ENCODE results near the gene ITIH5.

The ITIH5 gene

GRCh38 chr10:7561216-7561893, 105.4 kb downstream of the ITIH5 start:
- TF ChIP-seq CTCF (IDR thresholded peaks at IDR 0.05; ENCODE audit: borderline replicate concordance, insufficient read depth, low read depth, low read length), result no peak
- H3K4me3 ChIP-seq (ENCODE audit: low read depth, low read length), result no peak overlapping the region

GRCh38 chr10:7560519-7560918, 106.2 kb downstream of the ITIH5 start:
- TF ChIP-seq CTCF (IDR thresholded peaks at IDR 0.05; ENCODE audit: borderline replicate concordance, insufficient read depth, low read depth, low read length), result no peak

GRCh38 chr10:7559386-7559785, 107.4 kb downstream of the ITIH5 start:
- no peak overlapping the region for H3K4me3 ChIP-seq (ENCODE audit: low read depth, low read length)
- no peak for TF ChIP-seq CTCF (IDR thresholded peaks at IDR 0.05; ENCODE audit: borderline replicate concordance, insufficient read depth, low read depth, low read length)

More at GRCh38 chr10:7560519-7560918, 106.2 kb downstream of the ITIH5 start:
- no peak overlapping the region for H3K4me3 ChIP-seq (ENCODE audit: low read depth, low read length)

- no peak overlapping the region for H3K4me3 ChIP-seq (ENCODE audit: low read depth, low read length)
- TF ChIP-seq CTCF (IDR thresholded peaks at IDR 0.05; ENCODE audit: borderline replicate concordance, insufficient read depth, low read depth, low read length), result no peak
These were observed 108.7 kb downstream of the ITIH5 start for GRCh38 chr10:7558036-7558435.

- no peak for TF ChIP-seq CTCF (IDR thresholded peaks at IDR 0.05; ENCODE audit: borderline replicate concordance, insufficient read depth, low read depth, low read length)
- H3K4me3 ChIP-seq (ENCODE audit: low read depth, low read length), result no peak overlapping the region
These were observed 113.2 kb downstream of the ITIH5 start for GRCh38 chr10:7553531-7553930.

GRCh38 chr10:7551950-7552716, 114.6 kb downstream of the ITIH5 start:
- no peak overlapping the region for H3K4me3 ChIP-seq (ENCODE audit: low read depth, low read length)
- no peak for TF ChIP-seq CTCF (IDR thresholded peaks at IDR 0.05; ENCODE audit: borderline replicate concordance, insufficient read depth, low read depth, low read length)

GRCh38 chr10:7551289-7551688, 115.5 kb downstream of the ITIH5 start:
- no peak overlapping the region for H3K4me3 ChIP-seq (ENCODE audit: low read depth, low read length)
- TF ChIP-seq CTCF (IDR thresholded peaks at IDR 0.05; ENCODE audit: borderline replicate concordance, insufficient read depth, low read depth, low read length), result no peak

Measured in GM12875 (cell line).